Suprapubic skin (tissue), 3 donors: ENCODE results near the gene NFATC2.

Source experiments
- POLR2A ChIP-seq, 2 donors: fragments of 450-650 bp; IDR thresholded peaks; one replicate each; pipeline ENCODE4 v1.6.1; 2017; ENCODE audit warnings: antibody characterized with exemption in 2 of 2, mild to moderate bottlenecking in 2 of 2, moderate library complexity in 2 of 2
- TF ChIP-seq, protein P1 (sequence below), 2 donors: fragments of 200-600 bp in 1 of 2; fragments of 450-650 bp in 1 of 2; sonication (generic) in 1 of 2; IDR thresholded peaks; one replicate each; pipeline ENCODE4 v1.5.1; 2016 to 2019; ENCODE audit warnings: antibody characterized with exemption in 2 of 2, mild to moderate bottlenecking in 1 of 2, moderate library complexity in 1 of 2

DNA sequence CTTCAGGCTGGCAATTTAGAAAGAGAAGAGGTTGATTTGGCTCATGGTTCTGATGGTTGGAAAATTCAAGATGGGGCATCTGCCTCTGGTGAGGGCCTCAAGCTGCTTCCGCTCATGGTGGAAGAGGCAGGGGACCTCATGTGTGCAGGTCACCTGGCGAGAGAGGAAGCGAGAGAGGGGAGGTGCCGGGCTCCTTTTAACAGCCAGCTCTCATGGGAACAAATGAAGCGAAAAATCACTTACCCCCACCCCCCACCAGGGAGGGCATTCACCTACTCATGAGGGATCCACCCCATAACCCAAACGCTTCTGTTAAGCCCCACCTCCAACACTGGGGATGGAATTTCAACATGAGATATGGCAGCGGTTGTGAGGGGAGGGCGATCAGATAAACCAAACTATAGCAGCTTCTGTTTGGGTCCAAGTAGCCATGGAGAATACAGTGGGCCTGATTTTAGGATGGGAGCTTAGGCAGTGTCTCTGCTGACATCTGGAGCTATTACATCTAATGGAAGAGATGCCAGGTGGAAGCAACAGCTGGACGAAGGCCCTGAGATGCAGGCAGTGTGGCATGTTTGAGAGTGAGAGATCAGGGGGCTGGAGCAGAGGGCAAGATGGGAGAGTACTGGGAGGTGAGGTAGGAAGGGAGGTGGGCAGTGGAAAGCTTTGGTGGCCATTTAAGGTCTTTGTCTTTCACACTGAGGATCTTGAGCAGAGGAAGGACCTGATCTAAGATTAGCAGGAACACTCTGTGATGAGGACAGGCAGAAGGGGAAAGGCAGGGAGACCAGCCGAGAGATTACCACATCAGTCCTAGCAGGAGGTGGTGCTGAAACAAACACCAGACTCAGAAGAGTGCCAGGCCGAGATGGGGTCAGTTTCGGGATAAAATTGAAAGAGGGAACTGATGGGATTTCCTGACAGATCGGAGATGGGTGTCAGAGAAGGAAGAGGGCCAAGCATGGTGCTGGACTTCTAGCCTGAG, 161.8 kb downstream of the NFATC2 start:
- TF ChIP-seq, protein P1, sequence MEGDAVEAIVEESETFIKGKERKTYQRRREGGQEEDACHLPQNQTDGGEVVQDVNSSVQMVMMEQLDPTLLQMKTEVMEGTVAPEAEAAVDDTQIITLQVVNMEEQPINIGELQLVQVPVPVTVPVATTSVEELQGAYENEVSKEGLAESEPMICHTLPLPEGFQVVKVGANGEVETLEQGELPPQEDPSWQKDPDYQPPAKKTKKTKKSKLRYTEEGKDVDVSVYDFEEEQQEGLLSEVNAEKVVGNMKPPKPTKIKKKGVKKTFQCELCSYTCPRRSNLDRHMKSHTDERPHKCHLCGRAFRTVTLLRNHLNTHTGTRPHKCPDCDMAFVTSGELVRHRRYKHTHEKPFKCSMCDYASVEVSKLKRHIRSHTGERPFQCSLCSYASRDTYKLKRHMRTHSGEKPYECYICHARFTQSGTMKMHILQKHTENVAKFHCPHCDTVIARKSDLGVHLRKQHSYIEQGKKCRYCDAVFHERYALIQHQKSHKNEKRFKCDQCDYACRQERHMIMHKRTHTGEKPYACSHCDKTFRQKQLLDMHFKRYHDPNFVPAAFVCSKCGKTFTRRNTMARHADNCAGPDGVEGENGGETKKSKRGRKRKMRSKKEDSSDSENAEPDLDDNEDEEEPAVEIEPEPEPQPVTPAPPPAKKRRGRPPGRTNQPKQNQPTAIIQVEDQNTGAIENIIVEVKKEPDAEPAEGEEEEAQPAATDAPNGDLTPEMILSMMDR (IDR thresholded peaks at IDR 0.05) = no peak
- TF ChIP-seq POLR2A (IDR thresholded peaks at IDR 0.05) = no peak
